Activated CD8-positive, alpha-beta memory T cell treated with anti-CD3 and anti-CD28 coated beads, Interleukin-2, amount 50 U/mL, for 24 hours (primary cell): ENCODE results near the gene AIFM3.

Source experiments
- DNase-seq: peaks from one replicate; pipeline ENCODE4 v3.0.0-alpha.2; 2020; ENCODE audit errors: extremely low read depth

The AIFM3 gene

DNA sequence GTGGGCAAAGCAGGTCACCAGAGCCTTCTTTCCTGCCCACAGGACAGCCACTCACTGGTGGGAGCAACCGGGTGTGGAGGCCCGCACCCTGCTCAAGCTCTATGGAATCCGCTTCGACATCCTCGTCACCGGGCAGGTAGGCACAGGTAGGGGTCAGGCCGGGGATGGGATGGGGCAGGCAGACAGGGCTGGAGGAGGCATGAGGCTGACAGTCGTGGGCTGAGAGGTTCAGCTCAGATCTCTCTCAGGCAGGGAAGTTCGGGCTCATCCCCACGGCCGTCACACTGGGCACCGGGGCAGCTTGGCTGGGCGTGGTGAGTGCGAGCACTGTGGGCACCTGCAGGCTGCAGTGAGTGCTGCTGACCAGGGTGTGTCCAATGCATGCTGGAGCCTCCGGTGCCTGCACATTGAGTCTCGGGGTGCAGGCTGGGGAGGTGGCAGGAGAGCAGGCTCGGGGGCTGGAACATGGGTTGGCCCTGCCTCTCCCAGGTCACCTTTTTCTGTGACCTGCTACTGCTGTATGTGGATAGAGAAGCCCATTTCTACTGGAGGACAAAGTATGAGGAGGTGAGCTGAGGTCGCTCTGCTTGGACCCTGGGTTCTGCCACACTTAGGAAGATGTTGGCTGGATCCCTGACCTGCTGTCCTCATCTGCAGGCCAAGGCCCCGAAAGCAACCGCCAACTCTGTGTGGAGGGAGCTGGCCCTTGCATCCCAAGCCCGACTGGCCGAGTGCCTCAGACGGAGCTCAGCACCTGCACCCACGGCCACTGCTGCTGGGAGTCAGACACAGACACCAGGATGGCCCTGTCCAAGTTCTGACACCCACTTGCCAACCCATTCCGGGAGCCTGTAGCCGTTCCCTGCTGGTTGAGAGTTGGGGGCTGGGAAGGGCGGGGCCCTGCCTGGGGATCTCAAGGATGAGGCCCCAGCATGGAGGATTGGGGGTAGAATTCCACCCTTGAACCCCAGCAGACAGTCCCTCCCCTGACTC is 59.0 kb downstream of the AIFM3 start:
- DNase-seq, result no peak

GRCh38 chr22:21026783-21027692 is 60.0 kb downstream of the AIFM3 start:
- DNase-seq, result no peak

DNA sequence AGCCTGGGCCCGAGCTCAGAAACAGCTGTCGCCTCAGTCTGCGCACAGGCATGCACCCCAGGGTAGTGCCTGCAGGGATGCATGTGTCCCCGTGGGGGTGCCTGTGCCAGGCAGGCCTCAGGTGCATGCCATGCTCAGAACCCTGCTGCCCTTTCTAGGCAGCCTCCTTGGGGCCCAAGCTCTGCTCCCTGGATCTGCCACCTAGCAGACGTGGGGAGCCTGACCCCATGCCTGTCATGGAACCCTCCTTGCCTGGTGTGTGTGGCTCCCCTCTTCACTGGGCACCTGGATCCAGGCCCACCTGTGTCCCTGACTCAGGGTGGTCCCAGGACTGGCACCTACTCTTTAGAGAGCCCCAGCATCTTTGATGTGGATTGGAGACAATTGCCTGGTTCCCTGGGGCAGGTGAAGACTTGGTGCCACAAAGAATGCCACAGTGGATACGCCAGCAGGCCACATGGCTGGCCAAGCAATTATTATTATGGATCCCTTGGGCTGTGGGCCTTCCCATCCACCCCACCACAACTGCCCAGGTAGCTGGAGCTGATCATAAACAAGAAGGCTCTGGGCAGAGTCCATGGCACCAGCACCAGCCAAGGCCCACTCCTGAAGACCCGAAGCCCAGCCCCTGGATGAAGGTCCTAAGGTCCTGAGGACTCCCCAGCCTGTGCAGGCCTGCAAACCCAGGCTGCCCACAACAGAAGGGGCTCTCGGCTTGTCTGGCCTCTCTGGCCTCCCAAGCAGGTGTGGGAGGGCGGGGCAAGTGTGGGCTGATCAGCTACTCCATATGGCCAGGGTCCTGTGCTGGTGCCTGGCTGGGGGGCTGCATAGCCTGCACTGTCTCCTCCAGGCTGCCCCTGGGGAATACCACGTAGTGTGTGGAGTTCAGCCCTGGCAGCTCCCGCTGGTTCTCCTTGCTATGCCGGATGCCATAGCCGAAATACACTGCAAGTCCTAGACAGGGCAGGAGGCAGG is 61.5 kb downstream of the AIFM3 start:
- no peak for DNase-seq

DNA sequence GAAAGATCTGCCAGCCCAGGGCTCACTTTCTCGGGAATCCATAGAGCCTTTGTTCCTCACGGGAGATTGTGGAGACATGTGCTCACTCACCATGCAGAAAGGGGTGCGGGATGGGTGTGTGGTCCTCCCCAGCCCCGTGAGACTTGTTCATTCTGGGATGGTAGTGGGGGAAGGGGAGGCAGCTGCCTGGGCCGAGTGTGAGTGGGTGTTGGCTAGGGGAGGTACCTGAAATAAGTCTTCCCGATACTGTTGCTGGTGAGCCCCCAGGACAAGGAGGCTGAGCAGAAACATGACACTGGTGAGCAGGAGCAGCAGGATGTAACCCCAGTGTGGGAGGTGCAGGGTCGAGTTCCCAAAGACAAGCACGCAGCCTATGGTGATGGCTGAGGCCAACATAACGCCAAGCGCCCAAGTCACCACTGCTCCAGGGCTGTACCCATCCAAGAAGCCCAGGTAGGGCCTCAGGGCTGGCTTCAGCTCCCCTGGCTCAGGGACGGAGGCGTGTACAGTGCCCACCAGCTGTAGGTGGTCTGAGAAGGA is 62.5 kb downstream of the AIFM3 start:
- DNase-seq, result no peak

DNA sequence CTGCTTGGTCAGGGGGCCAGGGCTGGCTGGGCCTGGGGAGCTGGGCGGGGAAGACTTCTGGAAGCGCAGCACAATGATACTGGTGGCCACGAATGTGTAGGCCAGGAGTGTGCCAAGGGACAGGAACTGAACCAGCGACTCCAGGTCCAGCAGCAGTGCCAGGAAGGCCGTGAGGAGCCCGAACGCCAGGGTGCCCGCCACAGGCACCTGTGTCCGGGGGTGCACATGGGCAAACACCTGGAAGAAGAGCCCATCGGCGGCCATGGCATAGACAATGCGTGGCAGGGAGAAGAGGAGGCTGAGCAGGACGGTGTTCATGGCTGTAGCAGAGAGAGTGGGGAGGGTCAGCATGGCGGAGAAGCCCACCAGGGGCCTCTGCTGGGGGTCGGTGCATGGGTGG is 63.0 kb downstream of the AIFM3 start:
- DNase-seq, result no peak
